ENCODE results near the gene SKI. TPM values are rescaled to one million over a fixed set of nuclear protein-coding genes. Genes with fewer than 3 reads are reported as not detected.
A peak's percentile ranks its signal among the peaks of the same experiment; 100 is the strongest.

SKI gene
- total RNA-seq, 1 experiment from 2014 or later = 89.5 TPM

DNA sequence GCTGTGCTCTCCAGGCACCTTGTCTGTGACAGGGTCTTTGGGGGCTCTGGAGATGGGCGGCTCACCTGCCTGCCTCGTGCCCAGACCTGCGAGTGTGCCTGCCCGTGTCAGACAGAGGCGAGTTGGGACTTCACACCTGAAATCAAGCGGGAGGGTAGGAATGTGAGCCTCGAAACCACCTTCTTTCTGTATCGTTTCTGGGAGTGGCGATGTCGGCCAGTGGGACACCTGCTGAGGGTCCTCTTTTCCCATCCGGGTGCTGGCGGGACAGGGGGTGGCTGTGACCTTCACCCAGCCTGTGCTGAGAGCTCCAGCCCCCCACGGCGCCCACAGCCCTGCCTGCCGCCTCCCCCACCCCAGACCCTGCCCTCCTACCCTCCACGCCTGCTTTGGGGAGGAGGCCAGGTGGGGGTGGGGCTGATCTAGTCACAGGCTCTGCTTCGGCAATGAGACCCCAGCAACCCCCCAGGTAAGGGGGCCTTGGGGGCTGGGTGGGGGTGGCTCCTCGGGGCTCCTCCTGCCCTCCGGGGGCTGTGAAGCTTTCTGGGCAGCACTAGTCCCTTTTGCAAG is 17.9 kb upstream of the SKI start:
- Histone ChIP-seq H2AFZ (ENCODE audit: low read length) (no peak overlapping the region), H3K23me2 (ENCODE audit: insufficient read length, low read depth, low read length, poor library complexity, severe bottlenecking) (peaks cover 7% of the 10 kb centered on the region), H4K20me1 (ENCODE audit: control insufficient read depth, insufficient read depth, insufficient read length) (no peaks in the 10 kb centered on the region), H3K79me1 (ENCODE audit: insufficient read depth, low read depth, low read length, poor library complexity, severe bottlenecking) (no peaks in the 10 kb centered on the region), H2BK120ac (ENCODE audit: low read depth, low read length, poor library complexity, severe bottlenecking) (no peak overlapping the region), H3K9me3 (ENCODE audit: control insufficient read depth, low read depth, low read length) (no peaks in the 10 kb centered on the region), H3T11ph (ENCODE audit: low read length) (no peak overlapping the region), H2BK20ac (ENCODE audit: low read depth, low read length, poor library complexity, severe bottlenecking) (no peak overlapping the region), H3K18ac (ENCODE audit: insufficient read length, low read depth, low read length) (no peak overlapping the region), H3K27ac (ENCODE audit: insufficient read length, low read depth, low read length) (no peak overlapping the region), H3K4ac (ENCODE audit: low read depth, low read length) (no peak overlapping the region), H4K91ac (ENCODE audit: insufficient read length, low read depth, low read length) (no peak overlapping the region), H3K23ac (ENCODE audit: insufficient read length, low read depth, low read length) (no peak overlapping the region), H3K79me2 (ENCODE audit: insufficient read depth, low read length) (no peaks in the 10 kb centered on the region), H3K14ac (ENCODE audit: insufficient read depth, low read length) (no peak overlapping the region), H2BK5ac (ENCODE audit: insufficient read length, low read length) (no peak overlapping the region), H3K9ac (ENCODE audit: extremely low read depth, insufficient read length, low read length) (no peak overlapping the region), H2BK12ac (ENCODE audit: insufficient read length, low read depth, low read length) (no peak overlapping the region), H3K4me1 (ENCODE audit: insufficient read depth, low read length) (no peaks in the 10 kb centered on the region), H4K8ac (replicated peaks; ENCODE audit: insufficient read length, low read depth, low read length) (no peak overlapping the region), H3K56ac (ENCODE audit: insufficient read length, low read depth, low read length) (no peak overlapping the region), H3K4me2 (ENCODE audit: insufficient read depth, insufficient read length, low read length) (no peak overlapping the region), H4K5ac (ENCODE audit: insufficient read length, low read depth, low read length) (no peak overlapping the region), H2AK5ac (ENCODE audit: insufficient read length, low read length) (no peak overlapping the region), H3K27me3 (ENCODE audit: insufficient read depth, low read length) (no peaks in the 10 kb centered on the region), H2BK15ac (ENCODE audit: low read depth, low read length) (no peak overlapping the region)
- TF ChIP-seq, protein P1, sequence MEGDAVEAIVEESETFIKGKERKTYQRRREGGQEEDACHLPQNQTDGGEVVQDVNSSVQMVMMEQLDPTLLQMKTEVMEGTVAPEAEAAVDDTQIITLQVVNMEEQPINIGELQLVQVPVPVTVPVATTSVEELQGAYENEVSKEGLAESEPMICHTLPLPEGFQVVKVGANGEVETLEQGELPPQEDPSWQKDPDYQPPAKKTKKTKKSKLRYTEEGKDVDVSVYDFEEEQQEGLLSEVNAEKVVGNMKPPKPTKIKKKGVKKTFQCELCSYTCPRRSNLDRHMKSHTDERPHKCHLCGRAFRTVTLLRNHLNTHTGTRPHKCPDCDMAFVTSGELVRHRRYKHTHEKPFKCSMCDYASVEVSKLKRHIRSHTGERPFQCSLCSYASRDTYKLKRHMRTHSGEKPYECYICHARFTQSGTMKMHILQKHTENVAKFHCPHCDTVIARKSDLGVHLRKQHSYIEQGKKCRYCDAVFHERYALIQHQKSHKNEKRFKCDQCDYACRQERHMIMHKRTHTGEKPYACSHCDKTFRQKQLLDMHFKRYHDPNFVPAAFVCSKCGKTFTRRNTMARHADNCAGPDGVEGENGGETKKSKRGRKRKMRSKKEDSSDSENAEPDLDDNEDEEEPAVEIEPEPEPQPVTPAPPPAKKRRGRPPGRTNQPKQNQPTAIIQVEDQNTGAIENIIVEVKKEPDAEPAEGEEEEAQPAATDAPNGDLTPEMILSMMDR (conservative IDR thresholded peaks at IDR 0.05) = no peak
- Mint-ChIP-seq H3K27me3 (ENCODE audit: low read depth) (peaks cover 13% of the 10 kb centered on the region), H3K4me1 (peaks cover 10 to 36% of the 10 kb centered on the region in 2 experiments), H3K27ac (peak overlapping the region in 2 of 3 experiments; percentile 63 to 83; a peak in 2 of 7 replicates), H3K36me3 (ENCODE audit: insufficient read depth in 1 of 3, low read depth in 3 of 3) (no peaks in the 10 kb centered on the region; a peak in 1 of 7 replicates), H3K9me3 (no peaks in the 10 kb centered on the region), H3K4me3 (no peak overlapping the region)
- DNase-seq = no peak
- no CpG with 5 or more reads among the region's 19 CpGs for WGBS (ENCODE audit: extremely low coverage, insufficient read length, low lambda C conversion rate)
